Activated naive CD4-positive, alpha-beta T cell treated with anti-CD3 and anti-CD28 coated beads for 36 hours (primary cell): ENCODE measurements around the gene ZNF181. TPM values are rescaled to one million over a fixed set of nuclear protein-coding genes. Genes with fewer than 3 reads are reported as not detected.

Experiments
- CTCF ChIA-PET: fragments of 350-600 bp; sonication (Branson Sonifier 250); formaldehyde crosslinking; loops from one replicate; lab custom pipeline; 2021; ENCODE audit warnings: antibody characterized with exemption; lab: Charles Lee
- DNase-seq: peaks from one replicate; pipeline ENCODE4 v3.0.0-alpha.2; 2020
- H3K27ac Mint-ChIP-seq: one replicate; pipeline ENCODE4 v1.8.0; 2021; ENCODE audit warnings: mild to moderate bottlenecking, mixed read lengths
- H3K27me3 Mint-ChIP-seq: one replicate; pipeline ENCODE4 v1.8.0; 2021; ENCODE audit warnings: low read depth, mixed read lengths
- H3K36me3 Mint-ChIP-seq: one replicate; pipeline ENCODE4 v1.8.0; 2021; ENCODE audit warnings: low read depth, mixed read lengths
- H3K4me1 Mint-ChIP-seq: one replicate; pipeline ENCODE4 v1.8.0; 2021; ENCODE audit warnings: low read depth, mixed read lengths
- H3K4me3 Mint-ChIP-seq: one replicate; pipeline ENCODE4 v1.8.0; 2021; ENCODE audit warnings: mild to moderate bottlenecking, moderate library complexity, mixed read lengths
- H3K9me3 Mint-ChIP-seq: one replicate; pipeline ENCODE4 v1.8.0; 2021; ENCODE audit warnings: mixed read lengths
- intact Hi-C: fragments of 100-400 bp; cut with micrococcal nuclease; formaldehyde crosslinking; loops from one replicate; pipeline ENCODE4 v1.15.1; 2023
- total RNA-seq, 2 experiments: library from RNA; stranded (reverse); gene quantifications; one replicate each; pipeline ENCODE4 v1.2.3, GENCODE V29; 2021

ZNF181 gene
- total RNA-seq, 2 experiments from 2014 or later = 4.3 to 4.7 TPM

DNA sequence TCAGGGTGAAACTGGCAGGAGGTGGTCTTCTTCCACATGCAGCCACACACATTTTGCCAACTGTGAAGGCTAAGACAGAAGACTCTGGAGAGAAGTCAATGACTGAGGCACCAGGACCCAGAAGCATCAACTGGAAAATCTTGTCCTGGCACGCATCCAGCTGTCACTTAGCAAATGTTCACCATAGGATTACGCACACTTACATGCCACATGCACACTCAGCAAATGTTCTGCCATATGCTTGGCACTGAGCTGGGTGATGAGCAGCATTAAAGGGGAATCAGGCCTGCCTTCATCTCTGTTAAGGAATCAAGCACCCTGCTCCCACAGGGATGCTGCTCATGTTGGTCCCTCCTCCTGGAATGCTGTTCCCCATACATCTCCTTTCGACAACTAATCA, 33.9 kb downstream of the ZNF181 start:
- no peak overlapping the region for H3K4me3 Mint-ChIP-seq
- peaks cover 52% of the 10 kb centered on the region for H3K36me3 Mint-ChIP-seq
- CTCF ChIA-PET = interaction anchor here (0.6 kb wide), 1 partner anchor 22 kb away, joined by 3 read pairs; no protein-coding TSS in a partner anchor

DNA sequence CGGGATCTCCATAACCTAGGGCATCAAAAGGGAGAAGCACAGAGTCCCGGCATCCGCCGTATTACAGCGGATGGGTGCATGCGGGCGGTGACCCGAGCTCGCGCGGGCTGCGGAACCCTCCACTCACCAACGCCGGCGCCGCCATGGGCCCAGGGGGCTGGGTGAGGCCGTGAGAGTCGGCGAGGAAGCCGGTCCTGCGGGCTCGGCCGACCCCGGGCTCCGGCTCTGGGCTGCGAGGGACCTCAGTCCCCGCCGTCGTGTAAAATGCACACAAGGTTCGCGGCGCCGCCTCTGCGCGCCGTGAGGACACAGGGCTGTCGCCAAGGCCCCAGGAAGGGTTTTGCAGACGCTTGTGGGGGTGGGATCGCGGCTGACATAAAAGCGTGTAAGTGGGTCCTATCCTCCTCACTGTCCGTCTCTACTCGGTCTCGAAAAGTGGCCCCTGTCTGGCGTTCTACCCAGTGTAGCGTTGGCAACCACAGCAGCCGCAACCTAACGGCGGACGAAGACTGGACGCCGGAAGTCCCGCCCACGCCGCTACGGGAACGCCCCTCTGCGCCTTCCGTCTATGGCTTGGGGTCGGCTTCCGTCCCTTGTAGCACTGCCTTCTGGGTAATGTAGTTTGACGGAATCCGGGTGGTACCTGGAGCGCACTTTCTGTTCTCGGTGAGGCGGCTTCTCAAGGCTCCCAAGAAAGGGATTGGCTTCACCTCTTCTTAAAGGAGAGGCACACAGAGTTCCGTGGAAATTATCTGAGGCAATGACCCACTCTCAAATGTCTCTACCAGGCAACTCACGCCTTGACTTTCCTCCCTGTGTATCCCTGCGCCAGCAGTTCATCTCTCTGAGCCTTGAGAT, 38.9 kb downstream of the ZNF181 start, which contains the start of gene ZNF599:
TSS of gene ZNF599 (minus strand) at position 519 of the 858 bp plus-strand sequence. CDS start at position 145, 374 bp downstream.
- peaks cover 12% of the 10 kb centered on the region for H3K4me1 Mint-ChIP-seq
- CTCF ChIA-PET = no interaction called here
- intact Hi-C loops = loop anchor here (1.0 to 10.0 kb wide), 4 partner anchors 40 to 192 kb away; partner anchors contain the start of genes SCGB2B2, ZNF30, ZNF302 and ZNF792
- peak within 1 kb of the TSS; percentile 92 for H3K4me3 Mint-ChIP-seq
- peaks cover 3% of the 10 kb centered on the region for H3K9me3 Mint-ChIP-seq
- peak within 1 kb of the TSS; percentile 79 for H3K27ac Mint-ChIP-seq
- DNase-seq = peak; percentile 92
- H3K27me3 Mint-ChIP-seq = no peaks in the 10 kb centered on the region
- H3K36me3 Mint-ChIP-seq = peaks cover 6% of the 10 kb centered on the region

More for the DNA sequence above, 33.9 kb downstream of the ZNF181 start:
- no peak for DNase-seq
- Mint-ChIP-seq H3K9me3 (peaks cover 24% of the 10 kb centered on the region), H3K4me1 (peaks cover 12% of the 10 kb centered on the region), H3K27ac (no peak overlapping the region), H3K27me3 (no peaks in the 10 kb centered on the region)
- intact Hi-C loops = no loop called here

DNA sequence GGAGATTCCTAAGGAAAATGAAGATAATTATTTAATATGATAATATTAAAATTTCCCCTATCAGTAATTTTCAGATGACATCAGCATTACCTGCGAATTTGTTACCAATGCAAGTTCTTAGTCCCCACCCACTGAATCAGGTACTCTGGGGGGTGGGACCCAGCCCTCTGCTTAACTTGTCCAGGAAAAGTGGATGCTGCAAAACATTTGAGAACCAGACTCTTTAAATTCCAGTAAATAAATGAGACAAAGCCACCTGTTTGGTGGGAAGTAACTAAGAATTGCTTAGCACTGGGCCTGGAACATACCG, 39.5 kb downstream of the ZNF181 start:
- Mint-ChIP-seq H3K4me3 (peak overlapping the region; percentile 92), H3K27me3 (no peaks in the 10 kb centered on the region), H3K4me1 (peaks cover 12% of the 10 kb centered on the region), H3K9me3 (no peaks in the 10 kb centered on the region), H3K36me3 (peaks cover 2% of the 10 kb centered on the region), H3K27ac (no peak overlapping the region)
- no peak for DNase-seq
- CTCF ChIA-PET = no interaction called here
- intact Hi-C loops = loop anchor here (1.0 to 10.0 kb wide), 4 partner anchors 40 to 191 kb away; partner anchors contain the start of genes SCGB2B2, ZNF30, ZNF302 and ZNF792

DNA sequence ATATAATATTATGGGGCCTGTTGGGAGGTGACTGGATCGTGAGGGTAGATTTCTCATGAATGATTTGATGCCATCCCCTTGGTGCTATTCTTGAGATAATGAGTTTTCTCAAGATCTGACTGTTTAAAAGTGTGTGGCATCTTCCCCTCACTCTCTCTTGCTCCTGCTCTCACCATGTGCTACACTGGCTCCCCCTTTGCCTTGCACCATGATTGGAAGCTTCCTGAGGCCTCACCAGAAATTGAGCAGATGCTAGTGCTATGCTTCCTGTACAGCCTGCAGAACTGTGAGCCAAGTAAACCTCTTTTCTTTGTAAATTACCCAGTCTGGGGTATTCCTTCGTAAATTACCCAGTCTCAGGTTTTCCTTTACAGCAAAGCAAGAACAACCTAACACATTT, 40.8 kb downstream of the ZNF181 start:
- H3K4me3 Mint-ChIP-seq = no peak overlapping the region
- intact Hi-C loops = loop anchor here (10.0 kb wide), 1 partner anchor 190 kb away; the partner anchor contains the start of gene ZNF792
- peaks cover 12% of the 10 kb centered on the region for H3K4me1 Mint-ChIP-seq
- DNase-seq = no peak
- CTCF ChIA-PET = no interaction called here
- no peaks in the 10 kb centered on the region for H3K9me3 Mint-ChIP-seq
- H3K27me3 Mint-ChIP-seq = no peaks in the 10 kb centered on the region
- no peak overlapping the region for H3K27ac Mint-ChIP-seq
- H3K36me3 Mint-ChIP-seq = no peaks in the 10 kb centered on the region

DNA sequence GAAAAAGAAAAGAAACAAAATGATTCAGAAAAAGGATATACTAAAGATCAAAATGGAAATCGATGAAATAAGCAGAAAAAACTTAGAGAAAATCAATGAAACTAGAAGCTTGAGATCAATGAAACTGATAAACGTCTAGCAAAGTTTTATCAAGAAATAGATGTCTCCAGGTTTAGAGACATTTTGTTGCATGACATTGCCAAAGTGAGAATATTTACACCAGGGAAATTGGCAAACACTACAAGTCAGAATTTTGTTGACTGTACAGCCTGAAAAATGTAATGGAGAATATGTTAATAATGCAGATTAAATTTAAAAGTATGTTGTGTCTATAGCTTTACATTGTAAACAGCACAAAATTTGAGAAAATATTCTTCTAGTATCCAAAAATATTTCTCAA, 44.3 kb downstream of the ZNF181 start:
- Mint-ChIP-seq H3K4me3 (no peak overlapping the region), H3K27me3 (no peaks in the 10 kb centered on the region), H3K27ac (no peak overlapping the region), H3K4me1 (no peaks in the 10 kb centered on the region), H3K9me3 (no peaks in the 10 kb centered on the region), H3K36me3 (no peaks in the 10 kb centered on the region)
- CTCF ChIA-PET = no interaction called here
- intact Hi-C loops = loop anchor here (10.0 kb wide), 1 partner anchor 186 kb away; the partner anchor contains the start of gene ZNF792
- DNase-seq = no peak

DNA sequence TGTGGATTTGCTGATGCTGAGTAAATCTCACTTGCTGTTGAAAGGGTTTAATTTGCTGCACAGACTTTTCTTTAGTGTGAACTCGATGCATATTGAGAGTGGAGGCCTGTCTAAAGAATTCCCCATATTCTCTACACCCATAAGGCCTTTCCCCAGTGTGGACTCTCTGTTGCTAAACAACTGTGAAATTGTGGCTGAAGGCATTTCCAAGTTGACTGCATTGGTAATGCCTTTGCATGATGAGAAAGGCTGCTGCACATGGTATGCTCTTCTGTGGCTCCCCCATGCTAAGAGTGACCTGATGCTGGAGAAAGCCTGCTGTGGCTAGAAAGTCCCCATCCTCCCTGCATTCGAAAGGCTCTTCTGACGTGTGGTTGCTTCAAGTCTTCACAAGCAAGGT, 45.6 kb downstream of the ZNF181 start:
- no peak overlapping the region for H3K4me3 Mint-ChIP-seq
- H3K27ac Mint-ChIP-seq = no peak overlapping the region
- H3K9me3 Mint-ChIP-seq = peaks cover 2% of the 10 kb centered on the region
- CTCF ChIA-PET = no interaction called here
- no peaks in the 10 kb centered on the region for H3K27me3 Mint-ChIP-seq
- intact Hi-C loops = loop anchor here (10.0 kb wide), 1 partner anchor 185 kb away; the partner anchor contains the start of gene ZNF792
- no peak for DNase-seq
- no peaks in the 10 kb centered on the region for H3K36me3 Mint-ChIP-seq
- no peaks in the 10 kb centered on the region for H3K4me1 Mint-ChIP-seq

DNA sequence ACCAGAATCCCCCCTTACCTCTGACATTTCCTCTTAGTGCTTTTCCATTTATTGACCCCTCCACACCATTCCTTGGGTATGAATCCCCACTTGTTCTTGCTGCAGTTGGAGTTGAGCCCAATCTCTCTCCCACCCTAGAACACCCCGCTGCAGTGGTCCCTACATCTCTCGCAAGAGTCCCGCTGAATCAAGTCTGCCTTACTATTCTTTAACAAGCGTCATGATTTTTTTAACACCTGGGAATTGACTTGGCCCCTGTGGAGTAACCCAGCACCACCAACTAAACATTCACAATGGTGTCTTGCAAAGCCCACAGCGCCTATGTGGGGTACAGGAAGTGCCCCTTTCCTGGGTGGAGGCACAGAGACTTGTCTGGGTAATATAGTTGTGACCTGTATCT, 52.2 kb downstream of the ZNF181 start:
- Mint-ChIP-seq H3K9me3 (peaks cover 3% of the 10 kb centered on the region), H3K27ac (no peak overlapping the region)

DNA sequence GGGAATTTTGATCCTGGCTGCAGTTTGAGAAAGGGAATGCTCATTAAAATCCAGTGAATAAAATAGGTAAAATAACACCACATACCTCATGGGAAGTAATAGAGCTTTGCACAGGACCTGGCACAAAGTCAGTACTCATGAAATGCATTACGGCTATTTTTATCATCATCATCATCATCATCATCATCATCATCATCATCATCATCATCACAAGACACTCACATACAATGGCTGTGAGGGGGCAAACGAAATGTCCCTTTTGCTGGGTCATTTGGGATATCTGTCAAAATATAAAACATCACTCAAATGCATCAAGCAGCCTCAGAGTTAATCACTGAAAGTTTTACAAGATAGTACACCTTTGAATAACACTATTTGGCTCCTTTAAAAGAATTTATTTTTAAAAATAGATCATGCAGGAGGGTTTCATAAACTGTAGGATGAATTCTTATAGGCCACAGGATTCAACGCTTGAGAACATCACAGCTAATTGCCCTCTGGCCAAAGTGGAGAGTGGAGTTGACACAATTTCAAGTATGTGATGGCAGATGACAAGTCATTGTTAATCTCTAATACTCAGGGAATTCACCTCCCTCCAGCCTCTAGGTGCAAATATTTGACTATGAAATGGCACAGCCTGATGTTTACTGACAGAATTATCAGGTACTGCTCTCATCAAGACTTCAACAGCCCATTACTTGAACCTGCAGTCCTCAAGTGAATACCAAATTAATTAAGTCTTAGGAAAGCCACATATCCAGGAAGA, 53.2 kb downstream of the ZNF181 start:
- H3K9me3 Mint-ChIP-seq = peaks cover 3% of the 10 kb centered on the region
- H3K36me3 Mint-ChIP-seq = peaks cover under 1% of the 10 kb centered on the region
- no peaks in the 10 kb centered on the region for H3K4me1 Mint-ChIP-seq
- CTCF ChIA-PET = no interaction called here
- H3K27ac Mint-ChIP-seq = no peak overlapping the region
- intact Hi-C loops = no loop called here
- no peaks in the 10 kb centered on the region for H3K27me3 Mint-ChIP-seq
- no peak overlapping the region for H3K4me3 Mint-ChIP-seq
- DNase-seq = no peak

More for the DNA sequence above, 52.2 kb downstream of the ZNF181 start:
- DNase-seq = no peak
- H3K4me3 Mint-ChIP-seq = no peak overlapping the region
- H3K36me3 Mint-ChIP-seq = no peaks in the 10 kb centered on the region
- H3K4me1 Mint-ChIP-seq = no peaks in the 10 kb centered on the region
- no peaks in the 10 kb centered on the region for H3K27me3 Mint-ChIP-seq
- CTCF ChIA-PET = no interaction called here
- intact Hi-C loops = no loop called here

DNA sequence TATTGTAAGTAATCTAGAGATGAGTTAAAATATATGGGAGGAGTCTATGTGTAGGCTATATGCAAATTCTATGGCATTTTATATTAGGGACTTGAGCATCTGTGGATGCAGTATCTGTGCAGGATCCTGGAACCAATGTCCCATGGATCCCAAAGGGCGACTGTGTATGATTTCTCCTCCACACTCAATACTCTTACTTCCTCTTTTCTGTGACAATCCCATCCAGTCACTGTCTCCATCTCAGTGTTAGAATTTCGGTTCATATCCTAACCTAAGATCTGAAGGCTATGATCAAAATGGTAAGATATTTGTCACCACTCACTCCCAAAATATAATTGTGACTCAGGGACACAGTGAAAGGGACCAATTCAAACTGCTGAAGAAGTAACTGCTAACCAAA, 54.0 kb downstream of the ZNF181 start:
- Mint-ChIP-seq H3K27ac (no peak overlapping the region), H3K36me3 (peaks cover 1% of the 10 kb centered on the region), H3K4me1 (peaks cover under 1% of the 10 kb centered on the region), H3K9me3 (peaks cover 3% of the 10 kb centered on the region), H3K4me3 (no peak overlapping the region), H3K27me3 (no peaks in the 10 kb centered on the region)
- intact Hi-C loops = no loop called here
- CTCF ChIA-PET = no interaction called here
- no peak for DNase-seq

DNA sequence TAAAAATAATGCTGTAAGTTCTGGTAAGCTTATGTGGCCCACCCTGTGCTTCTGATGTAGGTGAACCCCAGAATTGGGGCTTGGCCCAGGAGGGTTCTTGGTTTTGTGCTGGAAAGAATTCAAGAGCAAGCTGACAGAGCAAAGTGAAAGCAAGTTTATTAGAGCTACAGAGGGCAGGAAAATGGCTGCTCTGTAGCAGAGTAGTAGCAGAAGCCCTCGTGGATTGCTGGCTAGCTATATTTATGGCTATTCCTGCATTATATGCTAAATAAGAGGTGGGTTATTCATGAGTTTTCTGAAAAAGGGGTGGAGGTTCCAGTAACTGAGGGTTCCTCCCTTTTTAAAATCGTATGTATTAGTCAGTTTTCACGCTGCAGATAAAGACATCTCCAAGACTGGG, 59.5 kb downstream of the ZNF181 start:
- CTCF ChIA-PET = interaction anchor here (1.1 kb wide), 1 partner anchor 45 kb away, joined by 4 read pairs; no protein-coding TSS in a partner anchor
- H3K27me3 Mint-ChIP-seq = no peaks in the 10 kb centered on the region
- H3K9me3 Mint-ChIP-seq = peaks cover 5% of the 10 kb centered on the region
- DNase-seq = no peak
- peaks cover 4% of the 10 kb centered on the region for H3K4me1 Mint-ChIP-seq
- no peak overlapping the region for H3K27ac Mint-ChIP-seq
- peaks cover 1% of the 10 kb centered on the region for H3K36me3 Mint-ChIP-seq
- intact Hi-C loops = no loop called here
- no peak overlapping the region for H3K4me3 Mint-ChIP-seq

DNA sequence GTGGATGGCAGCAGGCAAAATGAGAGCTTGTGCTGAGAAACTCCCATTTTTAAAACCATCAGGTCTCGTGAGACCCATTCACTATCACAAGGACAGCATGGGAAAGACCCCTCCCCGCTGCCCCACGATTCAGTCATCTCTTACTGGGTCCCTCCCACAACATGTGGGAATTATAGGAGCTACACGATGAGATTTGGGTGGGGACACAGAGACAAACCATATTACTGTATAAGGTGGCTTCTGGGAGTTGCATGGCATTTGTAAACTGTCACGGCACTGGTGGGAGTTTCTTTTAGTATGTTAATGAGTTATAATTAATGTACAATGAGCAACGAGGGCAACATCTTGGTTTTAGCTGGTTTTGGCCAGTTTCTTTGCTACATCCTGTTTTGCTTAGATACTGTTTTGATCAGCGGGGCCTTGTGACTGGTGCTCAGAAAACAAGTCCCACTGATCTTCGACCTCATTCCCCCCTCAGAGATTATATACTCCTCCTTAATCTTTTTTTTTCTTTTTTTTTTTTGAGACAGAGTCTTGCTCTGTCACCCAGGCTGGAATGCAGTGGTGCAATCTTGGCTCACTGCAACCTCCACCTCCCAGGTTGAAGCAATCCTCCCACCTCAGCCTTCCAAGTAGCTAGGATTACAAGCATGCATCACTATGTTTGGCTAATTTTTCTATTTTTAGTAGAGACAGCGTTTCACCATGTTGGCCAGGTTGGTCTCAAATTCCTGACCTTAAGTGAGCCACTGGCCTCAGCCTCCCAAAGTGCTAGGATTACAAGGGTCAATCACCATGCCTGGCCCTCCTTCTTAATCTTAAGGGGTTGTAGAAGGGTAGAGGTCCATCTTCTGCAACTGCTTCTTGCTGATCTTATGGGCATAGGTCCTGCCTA, 60.3 kb downstream of the ZNF181 start:
- Mint-ChIP-seq H3K27me3 (no peaks in the 10 kb centered on the region), H3K36me3 (peaks cover 1% of the 10 kb centered on the region), H3K4me1 (peaks cover 4% of the 10 kb centered on the region), H3K9me3 (peaks cover 9% of the 10 kb centered on the region), H3K27ac (no peak overlapping the region), H3K4me3 (no peak overlapping the region)
- intact Hi-C loops = no loop called here
- DNase-seq = no peak
- CTCF ChIA-PET = interaction anchor here (0.7 to 1.1 kb wide), 2 partner anchors 44 to 347 kb away, joined by 3 to 4 read pairs; no protein-coding TSS in a partner anchor
